Activated CD8-positive, alpha-beta memory T cell treated with anti-CD3 and anti-CD28 coated beads, Interleukin-2, amount 50 U/mL, for 24 hours (primary cell): ENCODE measurements around the gene HMCN1.

Source experiments
- DNase-seq: peaks from one replicate; pipeline ENCODE4 v3.0.0-alpha.2; 2020; ENCODE audit errors: extremely low read depth

HMCN1 gene

GRCh38 chr1:186240436-186240835 lies 506.2 kb downstream of the HMCN1 start:
- DNase-seq: no peak
